HG02623 (cell line): ENCODE results near the gene BACH2.

Experiments
- ATAC-seq: cut with Tn5 transposase; IDR thresholded peaks from one replicate; pipeline ENCODE4 v1.9.1; 2021; ENCODE audit warnings: moderate library complexity; ENCODE audit not compliant: unreplicated experiment

The BACH2 gene

DNA sequence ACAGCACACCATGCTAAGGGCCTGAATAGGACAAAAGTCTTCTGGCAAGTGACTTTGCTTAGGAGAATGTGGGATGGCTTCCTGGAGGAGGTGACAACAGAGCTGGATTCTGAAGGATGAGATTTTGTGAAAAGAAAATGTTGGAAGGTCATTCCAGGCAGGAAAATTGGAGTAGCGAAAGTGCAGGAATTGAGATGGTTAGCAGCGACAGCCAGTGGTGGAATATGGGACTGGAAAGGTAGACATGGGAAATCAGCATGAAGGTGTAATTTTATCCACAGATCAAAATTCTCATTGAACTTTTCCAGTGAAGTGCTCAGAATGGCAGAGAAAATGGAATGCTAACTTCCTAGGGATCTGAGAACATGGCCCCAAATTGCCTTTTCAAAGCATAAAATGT lies 5.7 kb upstream of the BACH2 start:
- ATAC-seq = no peak

DNA sequence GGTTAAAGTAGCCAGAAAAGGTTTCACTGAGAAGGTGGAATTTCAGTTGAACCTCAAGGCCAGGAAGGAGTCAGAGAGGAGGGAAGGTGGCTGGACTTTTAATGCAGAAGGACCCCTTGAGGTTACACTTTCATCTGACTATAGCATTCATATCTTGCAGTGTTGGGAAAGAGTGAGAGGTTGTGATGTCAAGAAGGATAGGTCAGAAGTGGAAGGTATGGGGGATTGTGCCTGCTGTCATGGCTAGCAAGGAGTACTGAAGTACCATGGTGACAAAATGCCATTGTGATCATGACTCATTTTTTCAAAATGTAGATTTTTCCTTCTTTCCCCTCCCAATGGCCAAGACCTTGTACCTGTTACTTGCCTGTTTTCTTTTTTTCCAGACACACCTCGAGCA lies 5.2 kb upstream of the BACH2 start:
- ATAC-seq = no peak

DNA sequence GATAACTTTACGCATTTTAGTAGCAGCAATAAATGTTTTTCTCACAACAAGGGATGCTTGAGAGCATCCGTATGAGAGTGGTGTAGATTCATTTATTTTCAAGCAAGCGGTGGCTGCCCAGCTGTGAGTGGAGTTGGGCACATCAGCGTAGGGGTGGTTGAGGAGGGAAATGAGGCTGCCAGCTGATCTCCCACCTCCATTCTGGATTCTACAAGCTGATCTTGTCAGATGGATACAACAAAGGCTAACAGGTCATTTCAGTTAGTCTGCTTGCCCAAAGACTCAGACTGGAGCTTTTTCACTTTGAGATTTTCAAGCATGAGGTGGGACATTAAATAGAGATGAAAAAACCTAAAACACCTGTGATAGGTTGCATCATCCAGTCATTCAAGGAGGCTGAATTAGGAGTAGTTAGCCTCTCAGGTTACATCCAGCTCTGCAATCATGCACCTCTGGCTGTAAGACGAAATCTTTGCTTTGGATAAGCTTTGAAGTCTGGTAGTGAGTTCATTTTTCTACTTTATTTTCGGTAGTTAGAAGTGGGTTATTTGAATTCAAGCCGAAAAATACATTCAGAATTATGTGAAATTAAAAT lies 1.9 kb upstream of the BACH2 start:
- no peak for ATAC-seq

DNA sequence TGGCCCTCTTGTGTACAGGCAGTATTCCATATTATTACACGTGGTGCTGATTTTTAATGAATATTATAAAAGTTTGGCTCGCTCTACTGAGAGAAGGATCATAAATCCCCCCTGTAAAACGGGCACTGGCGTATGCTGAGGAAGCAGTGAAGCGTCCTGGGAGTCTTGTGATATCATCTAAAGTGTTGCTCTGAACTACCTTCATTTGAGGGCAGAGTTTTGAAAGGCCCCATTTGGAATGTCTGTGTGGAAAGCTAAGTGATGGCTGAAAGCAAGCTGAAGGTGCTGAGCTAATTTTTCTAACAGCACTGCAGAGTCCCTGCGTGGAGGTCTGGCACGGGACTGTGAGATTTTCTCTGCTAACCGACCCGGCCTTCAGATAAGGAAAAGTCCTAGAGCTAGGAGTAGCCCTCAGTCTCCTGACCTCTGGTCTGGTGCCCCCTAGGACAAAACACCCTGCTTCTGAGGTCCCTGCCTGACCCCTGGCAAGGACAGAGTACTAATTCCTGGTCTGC lies 1.3 kb upstream of the BACH2 start:
- ATAC-seq = no peak

DNA sequence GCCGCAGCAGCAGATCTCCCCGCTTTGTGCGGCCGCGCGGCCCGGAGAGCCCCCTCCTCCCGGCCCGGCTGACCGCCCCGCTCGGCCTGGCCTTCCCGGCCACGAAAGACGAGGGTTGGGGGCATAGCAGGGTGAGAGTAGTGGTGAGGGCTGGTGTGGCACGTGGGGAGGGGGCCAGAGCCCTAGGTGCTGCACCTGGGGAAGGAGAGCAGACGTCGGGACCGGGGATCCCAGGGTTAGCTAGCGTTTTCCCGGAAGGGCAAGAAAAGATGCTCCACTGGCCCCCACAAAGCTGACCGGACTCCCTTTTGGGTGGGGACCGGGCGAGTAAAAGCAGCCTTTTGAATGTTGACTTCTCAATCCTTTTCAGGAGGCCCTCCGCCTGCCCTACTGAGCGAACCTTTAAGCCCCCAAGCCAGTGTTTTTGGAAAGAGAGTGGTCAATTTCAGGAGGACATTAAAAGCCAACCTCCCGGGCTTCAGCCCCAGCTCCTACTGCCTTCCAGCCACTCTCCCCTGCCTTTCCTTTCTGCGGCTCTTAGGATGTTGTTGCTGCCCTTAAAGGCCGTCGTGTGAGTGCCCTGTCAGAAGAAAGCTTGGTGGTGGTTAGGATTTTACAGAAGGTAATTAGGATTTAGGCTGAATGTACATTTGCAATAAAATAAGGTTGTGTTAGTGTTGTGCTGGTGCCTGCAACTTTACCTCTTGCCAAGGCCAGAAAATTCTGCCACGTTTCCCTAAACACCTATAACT lies 648 bp upstream of the BACH2 start:
- no peak for ATAC-seq

DNA sequence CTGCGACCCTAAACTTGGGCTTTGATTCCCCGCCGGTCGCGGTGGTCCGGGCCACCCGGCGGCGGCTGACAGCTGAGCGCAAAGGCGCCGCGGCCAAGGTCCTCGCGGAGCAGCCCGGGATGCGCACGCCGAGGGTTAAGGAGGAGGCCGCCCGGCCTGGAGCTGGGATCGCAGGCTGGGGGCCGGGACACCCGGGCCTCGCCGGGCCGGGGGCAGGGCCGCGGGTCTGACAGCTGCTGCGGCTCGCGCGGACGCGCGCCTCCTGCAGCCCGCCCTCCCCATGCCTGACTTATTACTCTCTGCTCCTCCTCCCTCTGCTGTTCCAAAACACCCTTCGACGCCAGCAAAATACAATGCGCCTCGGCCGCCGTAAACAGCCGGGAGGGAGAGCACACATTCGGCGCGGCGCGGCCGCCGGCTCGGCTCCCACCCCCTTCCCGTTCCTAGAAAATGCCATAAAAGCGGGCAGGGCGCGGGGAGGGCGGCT lies 746 bp downstream of the BACH2 start:
- no peak for ATAC-seq

DNA sequence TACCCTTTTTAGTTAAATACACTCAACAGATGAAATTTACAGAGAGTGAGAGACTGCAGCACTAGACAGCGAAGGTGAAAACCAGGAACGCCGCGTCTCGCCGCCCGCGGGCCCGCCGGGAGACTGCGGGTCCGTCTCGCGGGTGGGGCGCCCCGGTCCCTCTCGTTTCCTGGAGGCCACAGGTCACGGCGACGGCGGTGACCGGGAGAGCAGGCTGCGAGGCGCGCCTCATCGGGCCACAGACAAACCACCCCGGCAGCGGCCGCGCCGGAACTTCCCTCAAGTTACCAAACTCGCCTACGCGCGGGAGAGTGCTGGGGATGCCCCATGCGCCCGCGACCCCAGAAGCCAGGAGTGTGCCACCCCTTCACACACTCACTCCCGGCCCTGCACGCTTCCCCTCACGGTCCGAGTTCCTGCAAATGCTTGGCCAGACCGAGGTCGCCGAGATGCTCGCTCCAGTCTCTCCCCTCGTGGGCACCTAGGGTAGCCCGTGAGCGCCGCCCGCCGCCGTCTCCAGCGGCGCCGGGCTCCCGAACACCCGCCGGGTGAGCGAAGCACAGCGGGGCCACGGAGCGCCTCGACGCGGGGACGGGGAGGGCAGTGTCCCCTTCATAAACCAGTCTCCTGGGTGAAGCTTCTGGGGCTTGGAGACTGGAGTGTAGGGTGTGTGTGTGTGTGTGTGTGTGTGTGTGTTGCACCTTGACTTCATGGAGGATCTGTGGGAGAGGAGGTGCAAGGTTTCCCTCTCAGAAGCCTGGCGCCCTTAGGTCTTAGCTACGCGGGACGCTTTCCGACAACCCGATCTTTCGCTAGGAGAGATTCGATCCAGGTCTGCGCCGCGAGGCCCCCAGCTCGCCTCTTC lies 1.4 kb downstream of the BACH2 start:
- ATAC-seq = no peak

DNA sequence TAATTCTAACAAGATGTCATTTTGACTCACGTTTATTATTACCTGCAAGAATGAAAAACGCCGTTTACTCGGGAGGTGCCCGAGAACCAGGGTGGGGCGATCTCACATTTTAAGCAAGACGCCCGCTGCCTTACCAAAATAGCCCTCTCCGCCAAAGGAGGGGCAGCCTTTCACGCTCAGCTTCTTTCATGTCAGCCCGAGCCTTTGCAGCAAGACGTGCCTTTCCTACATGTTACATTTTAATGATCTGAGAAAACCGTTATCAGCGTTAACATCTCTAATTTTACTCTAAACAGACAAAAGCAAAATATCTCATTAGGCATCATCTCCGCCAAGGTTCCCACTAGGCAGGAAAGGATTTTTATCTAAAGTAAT lies 2.0 kb downstream of the BACH2 start:
- no peak for ATAC-seq

DNA sequence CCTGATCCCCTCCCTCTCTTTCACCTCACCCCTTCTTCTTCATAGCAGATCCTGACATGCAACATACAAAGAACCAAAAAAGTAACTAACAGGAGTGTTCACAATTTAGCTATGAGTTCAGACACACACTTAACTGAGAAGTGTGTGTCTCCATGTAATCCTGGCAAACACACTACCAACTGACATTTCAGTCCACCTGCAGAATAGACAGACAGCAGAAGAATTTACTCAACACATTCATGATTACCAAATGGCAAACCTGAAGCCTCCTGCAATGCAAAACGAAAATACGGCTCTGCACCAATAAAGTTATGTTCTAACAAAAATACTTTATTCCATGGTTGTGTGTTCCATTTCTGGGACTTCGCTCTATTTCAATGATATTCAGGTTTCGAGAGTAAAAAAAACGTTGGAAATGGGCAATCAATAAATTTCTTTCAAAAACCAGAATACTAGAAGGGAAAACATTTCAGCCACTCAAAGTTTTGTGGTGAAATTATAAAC lies 2.6 kb downstream of the BACH2 start:
- no peak for ATAC-seq

DNA sequence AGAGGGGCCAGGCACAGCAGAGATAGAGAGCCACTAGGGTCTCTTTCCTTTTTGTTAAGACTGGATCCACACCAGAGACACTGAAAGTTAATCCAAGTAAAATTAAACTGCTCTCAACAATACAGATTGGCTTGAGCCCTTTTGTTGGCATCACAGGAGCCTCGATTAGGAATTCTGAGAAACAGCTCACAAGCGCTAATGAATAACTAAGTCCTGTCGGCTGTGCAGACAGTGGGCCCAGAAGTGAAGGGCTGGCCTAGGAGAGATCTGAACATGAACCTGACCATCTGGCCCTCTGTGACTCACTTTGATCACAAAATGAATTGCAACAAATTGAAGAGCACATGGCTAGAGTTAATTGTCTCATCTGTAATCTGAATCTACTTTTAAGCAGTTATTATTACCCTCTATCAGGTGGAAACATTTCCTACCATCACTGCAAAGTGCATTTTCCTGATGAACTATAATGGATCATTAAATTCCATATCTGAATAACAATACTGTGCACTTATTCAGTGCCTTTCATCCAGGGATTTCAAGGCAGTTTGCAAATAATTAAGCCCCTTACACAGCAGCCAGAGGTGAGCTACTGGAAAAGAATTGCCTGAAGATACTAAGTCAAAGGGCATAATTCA lies 3.2 kb downstream of the BACH2 start:
- no peak for ATAC-seq

DNA sequence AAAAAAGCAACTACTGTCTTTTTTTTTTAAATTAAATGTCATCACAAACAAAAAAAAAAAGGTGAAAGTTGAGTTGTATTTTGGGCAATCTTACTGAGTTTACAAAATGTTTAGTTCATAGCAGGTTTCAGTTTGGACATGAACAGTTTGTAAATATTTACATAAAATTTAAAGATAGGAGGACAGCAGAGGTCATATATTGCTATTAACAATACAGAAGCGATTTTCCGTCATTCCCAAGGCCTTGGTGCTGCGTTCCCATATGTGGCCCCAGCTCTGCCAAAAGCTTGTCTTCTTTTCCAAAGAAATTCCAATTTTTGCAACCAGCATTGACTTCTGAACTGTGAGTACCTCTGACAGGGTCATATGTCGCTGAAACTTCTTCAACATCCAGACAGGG lies 5.1 kb downstream of the BACH2 start:
- no peak for ATAC-seq

DNA sequence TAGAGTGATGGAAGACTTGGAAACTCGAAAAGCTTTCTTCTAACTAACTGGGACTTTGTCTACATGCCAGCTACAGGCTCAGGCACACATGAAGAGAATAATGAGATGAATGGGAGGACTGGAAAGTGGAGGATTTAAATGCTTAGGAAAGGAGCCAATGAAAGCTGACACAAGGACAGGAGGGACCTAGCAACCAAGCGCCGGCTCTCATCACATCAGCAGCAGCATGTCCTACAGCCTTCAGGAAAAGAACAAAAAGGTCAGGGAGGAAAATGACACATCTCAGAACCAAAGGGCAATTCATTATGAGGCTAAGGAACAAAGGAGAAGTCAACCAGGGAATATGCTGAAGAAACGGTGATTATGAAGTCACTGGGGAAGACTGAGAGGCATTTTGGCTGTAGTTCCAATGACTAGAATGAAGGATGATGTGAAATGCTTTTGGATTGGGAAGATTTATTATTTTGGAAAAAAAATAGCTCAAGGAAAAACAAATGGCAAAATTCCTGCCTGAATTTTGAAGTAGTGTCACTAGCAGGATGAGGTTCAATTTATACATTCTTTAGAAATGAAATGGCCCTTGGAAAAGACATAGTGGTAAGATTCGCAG lies 5.7 kb downstream of the BACH2 start:
- ATAC-seq = no peak

DNA sequence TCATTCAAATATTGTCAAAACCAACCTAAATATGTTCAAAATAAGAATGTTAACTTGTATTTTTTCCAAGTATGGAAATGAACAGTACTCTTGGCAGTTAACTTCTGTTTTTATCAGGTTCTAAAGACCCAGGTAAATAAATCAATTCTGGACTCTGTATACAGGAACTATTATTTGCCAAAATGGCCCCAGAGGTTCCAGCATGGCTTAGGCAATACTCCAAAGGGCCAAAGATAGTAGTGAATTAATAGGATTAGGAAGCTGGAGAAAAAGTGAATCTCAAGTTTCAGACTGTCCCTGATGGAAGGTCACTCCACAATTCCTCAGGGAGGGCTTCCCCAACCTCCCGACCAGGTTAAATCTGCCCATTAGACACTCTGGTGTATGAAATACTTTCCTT lies 6.7 kb downstream of the BACH2 start:
- no peak for ATAC-seq

DNA sequence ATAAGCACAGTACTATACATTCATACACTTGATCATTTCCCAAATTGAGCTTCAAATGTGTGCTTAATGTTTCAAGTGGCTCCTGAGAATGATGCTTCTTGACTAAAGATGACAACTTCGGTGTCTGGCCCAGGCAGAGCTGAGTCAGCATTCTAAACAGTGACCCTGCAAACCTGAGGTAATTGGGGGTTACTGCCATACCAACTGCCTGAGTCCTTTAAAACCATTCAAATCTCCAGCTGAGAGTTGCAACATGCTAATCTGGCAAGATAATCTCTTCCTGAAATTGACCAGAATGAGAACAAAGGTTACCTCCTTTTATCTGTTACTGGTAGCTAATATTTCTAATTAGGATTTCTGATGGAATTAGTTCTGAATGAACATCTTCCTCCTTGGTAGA lies 8.2 kb downstream of the BACH2 start:
- ATAC-seq = no peak

DNA sequence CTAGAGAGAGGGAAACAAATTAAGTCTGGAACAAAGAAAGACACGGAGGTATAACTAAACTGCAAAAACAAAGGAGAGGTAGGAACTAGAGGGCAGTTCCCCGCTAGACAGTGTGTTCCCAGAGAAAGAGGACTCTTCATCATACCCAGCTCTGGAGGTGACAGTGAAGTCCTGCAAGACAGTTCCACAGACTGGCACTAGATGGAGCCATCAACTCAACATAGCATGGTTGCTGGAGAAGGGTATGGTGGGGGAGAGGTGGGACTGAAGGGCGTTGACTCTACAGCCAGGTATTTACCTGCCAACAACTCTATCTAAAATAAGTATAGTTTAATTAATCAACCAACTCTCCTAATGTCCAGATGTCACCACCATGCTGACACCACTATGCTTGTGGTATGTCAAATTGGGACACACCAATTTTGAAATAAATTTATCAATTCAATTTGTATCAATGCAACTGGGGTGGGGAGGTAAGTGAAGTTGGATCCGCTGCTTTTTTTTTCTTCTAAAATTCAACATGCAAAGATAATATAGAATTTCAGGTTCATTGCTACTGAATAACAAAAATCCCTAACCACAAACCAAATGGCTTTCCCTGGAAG lies 9.7 kb downstream of the BACH2 start:
- no peak for ATAC-seq

DNA sequence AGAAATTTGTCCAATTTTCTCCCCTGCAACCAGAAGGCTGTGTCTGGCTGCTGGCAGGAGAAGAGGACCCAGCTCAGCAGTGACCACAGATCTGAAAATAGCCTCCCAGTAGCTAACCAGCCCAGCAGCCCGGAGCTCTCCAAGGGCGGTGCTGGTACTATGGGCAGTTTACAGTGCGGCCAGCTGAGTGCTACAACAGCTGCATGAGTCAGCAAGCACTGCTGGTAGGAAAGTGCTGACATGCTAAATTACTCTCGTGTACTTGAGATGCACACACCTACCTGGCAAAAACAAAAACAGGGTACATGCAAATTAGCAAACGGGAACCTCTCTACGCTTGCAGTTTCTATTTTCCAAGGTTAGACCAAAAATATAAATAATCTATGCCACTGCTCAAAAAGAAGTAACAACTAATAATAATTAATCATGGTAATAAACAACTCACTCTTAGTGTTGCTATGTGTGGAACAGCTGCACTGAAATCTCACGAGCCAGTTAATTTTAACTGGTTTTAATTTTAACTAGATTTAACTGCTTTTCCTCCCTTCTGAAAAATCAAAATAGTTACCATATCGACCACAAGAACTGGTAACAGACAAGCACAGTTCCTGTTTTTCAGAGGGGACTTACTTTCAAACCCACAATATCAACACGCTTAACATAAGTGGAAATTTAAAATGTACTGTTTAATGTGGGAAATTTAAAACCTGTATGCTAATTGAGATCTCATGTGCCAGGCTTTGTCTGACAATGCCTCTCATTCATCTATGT lies 10.8 kb downstream of the BACH2 start:
- ATAC-seq = peak; percentile 58

DNA sequence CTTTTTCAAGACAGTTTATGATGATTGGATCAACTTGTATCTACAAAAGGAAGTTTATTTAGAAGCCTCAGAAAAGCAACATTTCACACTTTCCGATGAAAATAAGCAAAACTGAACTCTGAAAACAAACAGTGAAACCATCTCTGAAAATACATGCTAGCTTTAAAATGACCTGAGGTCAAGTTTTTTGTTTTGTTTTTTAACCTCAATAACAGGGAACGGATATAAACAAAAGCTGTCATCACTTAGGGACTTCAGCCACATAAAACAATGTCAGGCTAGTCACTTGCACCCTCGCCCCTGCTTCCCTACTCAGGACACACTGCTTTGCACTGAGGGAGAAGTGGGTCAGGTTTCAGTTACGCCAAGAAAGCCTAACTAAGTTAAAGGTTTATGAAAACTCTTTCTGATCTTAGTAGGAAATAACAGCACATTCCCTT lies 11.6 kb downstream of the BACH2 start:
- peak; percentile 29 for ATAC-seq

DNA sequence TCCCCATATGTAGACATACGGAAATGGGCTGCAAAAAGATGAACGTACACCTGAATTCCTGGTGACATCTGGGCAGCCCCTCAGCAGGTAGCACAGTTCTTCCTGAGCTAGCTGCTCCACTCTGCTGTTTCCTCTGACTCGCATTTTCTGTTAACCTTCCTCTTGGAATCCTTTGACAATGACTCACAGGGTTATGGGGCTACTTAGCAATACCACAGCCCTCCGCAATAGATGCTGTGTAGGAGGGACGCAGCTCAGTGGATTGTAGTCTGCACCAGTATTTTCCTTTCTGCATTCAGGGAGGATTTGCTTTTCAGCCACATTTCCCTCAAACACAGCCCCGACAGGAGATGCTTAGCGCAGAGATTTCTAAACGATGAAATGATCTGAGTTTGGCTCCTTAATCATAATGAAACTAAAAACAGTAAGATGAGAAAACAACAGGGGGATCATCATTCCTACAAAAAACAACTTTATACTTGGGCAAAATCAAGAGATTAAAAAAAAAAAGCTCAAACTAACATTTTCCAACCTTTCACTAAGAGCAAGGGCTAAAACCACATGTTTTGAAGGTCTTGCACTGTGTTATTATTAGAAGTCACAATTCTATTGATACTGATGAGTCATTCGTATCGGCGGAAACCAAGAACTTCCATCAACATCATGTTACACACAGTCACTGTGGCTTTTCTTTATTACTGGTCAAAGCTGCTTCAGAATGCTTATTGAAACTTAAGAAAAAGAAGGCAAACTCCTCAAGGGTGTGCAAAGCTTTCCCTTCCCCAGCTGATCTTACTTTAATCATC lies 12.2 kb downstream of the BACH2 start:
- ATAC-seq = peak; percentile 73
